T-helper 1 cell treated with Interleukin-12 subunit alpha and Interleukin-12 subunit beta and Interleukin-4 antibody, amounts not matched to agents 30 μg/mL and 1 μg/mL, for 36 hours (primary cell): ENCODE measurements around the gene GPBP1.
"Not testable (repeated sequence)": the region's sequence is repeated elsewhere in the genome, so short reads cannot be mapped to it uniquely, and the experiment has no call there.

ENCODE experiments used
- H3K27ac Mint-ChIP-seq: one replicate; pipeline ENCODE4 v1.8.0; 2021; ENCODE audit warnings: mild to moderate bottlenecking, mixed read lengths
- H3K27me3 Mint-ChIP-seq: one replicate; pipeline ENCODE4 v1.8.0; 2021; ENCODE audit warnings: low read depth, mixed read lengths
- H3K36me3 Mint-ChIP-seq: one replicate; pipeline ENCODE4 v1.8.0; 2021; ENCODE audit warnings: low read depth, mixed read lengths
- H3K4me1 Mint-ChIP-seq: one replicate; pipeline ENCODE4 v1.8.0; 2021; ENCODE audit warnings: low read depth, mixed read lengths
- H3K4me3 Mint-ChIP-seq: one replicate; pipeline ENCODE4 v1.8.0; 2021; ENCODE audit warnings: mild to moderate bottlenecking, moderate library complexity, mixed read lengths
- H3K9me3 Mint-ChIP-seq: one replicate; pipeline ENCODE4 v1.8.0; 2021; ENCODE audit warnings: mixed read lengths

Gene GPBP1

DNA sequence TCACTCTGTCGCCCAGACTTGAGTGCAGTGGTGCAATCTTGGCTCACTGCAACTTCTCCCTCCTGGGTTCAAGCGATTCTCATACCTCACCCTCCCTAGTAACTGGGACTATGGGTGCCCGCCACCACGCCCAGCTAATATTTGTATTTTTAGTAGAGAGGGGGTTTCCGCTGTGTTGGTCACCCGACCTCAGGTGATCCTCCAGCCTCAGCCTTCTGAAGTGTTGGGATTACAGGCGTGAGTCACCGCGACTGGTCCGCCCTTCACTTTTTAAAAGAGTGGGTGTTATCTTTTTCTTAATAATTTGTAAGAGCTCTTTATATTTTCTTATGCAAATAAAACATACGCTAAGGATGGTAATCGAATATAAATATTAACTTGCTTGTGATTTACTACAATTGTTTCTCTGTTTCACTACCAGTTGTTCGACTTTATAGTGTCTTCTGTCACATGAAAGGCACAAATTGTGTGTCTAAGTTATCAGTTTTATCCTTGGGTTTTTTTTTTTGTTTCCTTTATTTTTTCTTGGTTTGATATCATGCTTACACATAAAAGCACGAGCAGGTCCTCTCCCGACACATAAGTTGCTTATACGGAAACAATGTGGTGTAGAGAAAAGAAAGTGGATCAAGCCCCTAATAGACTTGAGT, 1.9 kb upstream of the GPBP1 start:
- Mint-ChIP-seq H3K27me3 (no peaks in the 10 kb centered on the region), H3K9me3 (no peaks in the 10 kb centered on the region), H3K36me3 (peaks cover 18% of the 10 kb centered on the region), H3K4me1 (peaks cover 19% of the 10 kb centered on the region), H3K4me3 (peak overlapping the region; percentile 99), H3K27ac (peak overlapping the region; percentile 99)

DNA sequence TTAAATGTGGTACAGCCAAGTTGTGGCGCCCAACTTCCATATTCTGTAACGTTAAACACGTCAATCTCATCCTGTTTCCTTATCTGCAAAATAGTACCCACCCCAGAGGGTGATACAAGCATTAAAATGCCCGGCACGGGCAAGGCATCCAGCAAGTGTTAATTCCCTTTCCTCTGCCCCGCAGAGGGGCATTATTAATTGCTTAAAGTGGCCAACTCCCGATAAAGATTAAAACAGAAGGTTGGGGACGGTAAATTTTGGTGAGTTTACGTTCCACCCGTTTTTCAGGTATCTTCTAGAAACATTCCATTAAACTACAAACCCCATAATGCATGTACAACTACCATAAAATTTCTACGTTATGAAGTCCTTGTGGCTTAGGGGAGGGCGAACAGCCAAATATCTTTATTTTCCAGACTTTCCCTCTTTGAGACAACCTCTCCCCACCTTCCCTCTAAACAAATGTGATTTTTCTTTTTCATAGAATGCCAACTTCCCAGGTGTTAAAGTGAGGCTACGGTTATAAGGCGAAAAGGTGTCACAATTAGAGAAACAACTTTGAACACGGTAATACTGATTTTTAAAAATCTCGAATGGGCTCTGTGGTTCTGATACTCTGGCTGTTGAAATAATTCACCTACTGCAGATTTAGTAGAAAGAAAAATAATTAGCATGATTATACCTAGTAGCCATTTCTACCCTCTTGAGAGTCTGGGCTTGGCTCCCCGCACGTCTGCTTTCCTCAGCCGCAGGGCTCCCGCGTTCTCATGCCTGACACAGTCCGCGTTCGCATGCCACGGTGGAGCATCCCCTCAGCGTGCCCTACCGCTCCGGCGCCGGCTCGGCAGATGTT, 1.2 kb upstream of the GPBP1 start:
- Mint-ChIP-seq H3K4me1 (peaks cover 22% of the 10 kb centered on the region), H3K9me3 (no peaks in the 10 kb centered on the region), H3K27ac (peak overlapping the region; percentile 99), H3K27me3 (no peaks in the 10 kb centered on the region), H3K4me3 (peak overlapping the region; percentile 99), H3K36me3 (peaks cover 21% of the 10 kb centered on the region)

DNA sequence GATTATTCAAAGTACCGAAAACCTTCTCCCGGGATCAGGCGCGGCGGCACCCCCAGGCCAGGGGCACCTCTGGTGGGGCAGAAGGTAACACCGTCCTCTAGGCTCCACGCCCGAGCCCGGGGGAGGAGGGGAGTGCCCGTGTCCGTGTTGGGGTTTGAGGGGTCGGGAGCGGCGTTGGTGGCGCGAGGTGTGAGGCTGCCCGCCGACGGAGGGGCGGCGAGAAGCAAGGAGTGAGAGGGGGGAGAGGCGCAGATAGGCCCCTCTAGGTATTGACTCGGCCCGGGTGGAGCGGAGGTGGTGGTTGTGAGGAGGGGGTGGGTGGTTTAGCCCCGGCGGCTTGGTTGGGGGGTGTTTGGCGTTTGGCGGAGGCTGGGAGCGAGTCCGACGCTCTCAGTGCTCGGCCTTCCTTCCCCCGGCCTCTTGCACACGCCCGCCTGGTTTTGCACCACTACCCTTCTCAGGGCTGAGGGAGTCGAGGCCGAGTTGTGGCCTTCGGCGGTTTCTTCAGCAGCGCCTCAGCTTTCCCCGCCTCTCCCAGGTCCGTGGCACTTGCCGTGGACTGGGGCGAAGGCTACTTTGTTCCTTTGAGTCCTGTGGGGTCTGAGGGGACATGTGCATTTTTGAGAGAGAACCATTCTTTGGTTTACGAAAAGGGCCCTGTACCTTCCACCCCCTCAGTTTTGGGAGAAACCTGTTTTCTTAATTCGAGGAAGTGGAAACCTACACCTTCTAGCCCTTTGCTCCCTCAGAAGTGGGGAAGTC, 450 bp downstream of the GPBP1 start:
- Mint-ChIP-seq H3K9me3 (no peaks in the 10 kb centered on the region), H3K4me3 (peak overlapping the region; percentile 99), H3K4me1 (peaks cover 36% of the 10 kb centered on the region), H3K36me3 (peaks cover 35% of the 10 kb centered on the region), H3K27me3 (no peaks in the 10 kb centered on the region), H3K27ac (peak overlapping the region; percentile 99)

DNA sequence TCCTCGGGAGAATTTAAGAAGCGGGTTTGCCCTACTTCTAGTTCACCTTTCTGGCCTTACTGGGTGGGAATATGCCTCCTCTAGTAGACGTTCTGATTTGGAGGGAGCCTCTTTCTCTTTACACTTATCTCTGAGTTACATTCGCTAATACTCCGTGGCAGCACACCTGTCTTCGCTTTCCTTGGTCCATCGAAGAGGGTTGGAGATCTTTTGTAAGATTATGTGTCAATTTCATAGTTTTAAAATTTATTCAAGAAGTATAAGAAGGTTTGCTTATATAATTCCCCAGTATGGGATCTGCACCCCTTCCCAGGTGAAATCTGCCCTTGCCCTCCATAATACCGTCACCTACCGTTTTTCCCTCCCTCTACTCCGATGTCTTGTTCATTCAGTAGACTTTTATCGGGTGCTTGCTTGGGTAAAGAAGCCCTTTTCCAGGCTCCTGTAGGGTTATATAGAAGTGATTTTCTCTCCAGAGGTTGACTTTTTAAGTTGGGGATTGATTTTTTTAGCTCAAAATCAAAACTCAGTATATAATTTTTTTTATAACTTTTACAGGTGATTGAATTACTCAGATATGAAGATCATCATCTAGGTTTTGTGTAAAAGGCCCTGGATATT, 1.1 kb downstream of the GPBP1 start:
- Mint-ChIP-seq H3K36me3 (peaks cover 42% of the 10 kb centered on the region), H3K9me3 (no peaks in the 10 kb centered on the region), H3K4me3 (peak overlapping the region; percentile 99), H3K27me3 (no peaks in the 10 kb centered on the region), H3K4me1 (peaks cover 43% of the 10 kb centered on the region), H3K27ac (peak overlapping the region; percentile 99)

DNA sequence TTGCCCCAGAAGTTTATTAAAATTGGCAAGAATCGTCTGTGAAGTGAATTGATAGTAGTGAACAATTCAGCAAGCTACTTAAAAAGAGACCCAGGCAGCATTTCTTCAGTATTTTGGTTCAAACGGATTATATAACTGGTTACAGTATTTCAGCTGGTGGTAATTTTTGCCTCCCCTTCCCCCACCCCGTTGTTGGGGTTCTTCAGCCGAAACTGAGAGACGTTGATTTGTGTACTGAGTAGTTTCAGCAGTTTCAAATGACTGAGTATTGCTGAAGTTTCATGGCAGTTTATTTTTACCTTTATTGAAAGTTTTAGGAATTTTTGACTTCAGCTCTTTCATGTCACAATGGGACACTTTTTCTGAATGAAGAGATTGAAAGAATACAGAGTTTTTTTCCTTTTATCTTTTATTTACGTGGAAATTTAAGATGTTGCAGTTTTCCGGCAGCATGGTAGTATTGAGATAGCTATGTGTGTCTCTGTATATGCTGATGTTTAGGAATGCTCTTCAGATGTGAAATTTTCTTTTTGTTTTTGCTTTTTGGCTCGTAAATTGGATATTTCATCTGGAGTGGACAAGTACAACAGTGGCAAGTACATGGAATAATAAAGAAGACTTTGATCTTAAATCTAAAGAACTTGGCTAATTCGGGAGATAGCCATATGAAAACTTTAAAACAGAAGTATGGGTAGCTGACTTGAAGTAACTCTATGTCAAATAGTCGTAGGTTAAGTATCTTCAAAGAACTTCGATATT, 1.9 kb downstream of the GPBP1 start:
- peaks cover 50% of the 10 kb centered on the region for H3K4me1 Mint-ChIP-seq
- peaks cover 46% of the 10 kb centered on the region for H3K36me3 Mint-ChIP-seq

DNA sequence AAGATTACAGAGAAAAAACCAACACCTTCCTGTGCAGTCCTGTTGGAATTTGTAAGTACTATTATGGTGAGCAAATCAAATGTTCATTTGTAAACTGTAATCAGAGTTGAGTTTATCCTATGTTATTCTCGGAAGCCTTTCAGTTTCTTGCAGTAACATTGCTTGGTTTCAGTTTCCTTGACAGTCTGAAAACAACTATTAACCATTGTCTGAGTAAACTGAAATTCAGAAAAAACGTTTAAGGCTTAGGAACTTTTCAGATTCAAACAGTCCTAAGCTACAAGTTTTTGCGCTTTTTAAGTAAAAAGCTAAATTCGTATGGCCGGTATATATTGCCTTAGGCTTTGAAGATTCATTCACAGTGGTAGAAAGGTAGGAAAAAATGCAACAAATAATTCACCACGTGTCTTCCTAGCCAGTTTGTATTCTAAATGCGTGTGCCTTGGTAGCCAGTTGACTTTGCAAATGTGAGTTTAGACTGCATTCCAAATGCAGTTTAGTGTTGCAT, 2.5 kb downstream of the GPBP1 start:
- Mint-ChIP-seq H3K27ac (peak overlapping the region; percentile 99), H3K4me3 (peak overlapping the region; percentile 99), H3K9me3 (no peaks in the 10 kb centered on the region), H3K27me3 (no peaks in the 10 kb centered on the region), H3K4me1 (peaks cover 56% of the 10 kb centered on the region), H3K36me3 (peaks cover 51% of the 10 kb centered on the region)

More for the DNA sequence above, 1.9 kb downstream of the GPBP1 start:
- Mint-ChIP-seq H3K27me3 (no peaks in the 10 kb centered on the region), H3K9me3 (no peaks in the 10 kb centered on the region), H3K27ac (peak overlapping the region; percentile 99), H3K4me3 (peak overlapping the region; percentile 99)

DNA sequence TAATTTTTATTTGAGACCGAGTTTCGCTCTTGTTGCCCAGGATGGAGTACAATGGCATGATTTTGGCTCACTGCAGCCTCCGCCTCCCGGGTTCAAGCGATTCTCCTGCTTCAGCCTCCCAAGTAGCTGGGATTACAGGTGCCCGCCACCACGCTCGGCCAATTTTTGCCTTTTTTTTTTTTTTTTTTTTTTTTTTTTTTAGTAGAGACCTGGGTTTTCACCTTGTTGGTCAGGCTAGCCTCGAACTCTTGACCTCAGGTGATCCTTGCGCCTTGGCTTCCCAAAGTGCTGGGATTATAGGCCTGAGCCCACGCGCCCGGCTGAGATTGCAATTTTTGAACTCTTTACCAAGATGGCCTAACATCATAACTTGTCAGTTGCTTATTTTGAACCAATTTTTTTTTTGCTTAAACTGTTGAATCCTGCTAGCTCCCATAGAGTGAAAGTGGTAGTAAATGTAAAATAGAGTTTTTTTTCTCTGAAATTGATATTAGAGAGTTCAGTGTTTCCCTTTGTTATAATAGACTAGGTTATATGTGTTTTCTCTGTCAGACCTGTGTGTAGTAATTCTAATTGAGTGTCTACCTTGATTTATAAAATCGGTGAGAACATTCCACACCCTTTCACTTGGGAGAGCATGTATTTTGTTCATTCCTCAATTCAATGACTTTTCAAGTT, 3.8 kb downstream of the GPBP1 start:
- Mint-ChIP-seq H3K27me3 (no peaks in the 10 kb centered on the region), H3K36me3 (peaks cover 51% of the 10 kb centered on the region), H3K9me3 (no peaks in the 10 kb centered on the region), H3K4me1 (peaks cover 53% of the 10 kb centered on the region), H3K27ac (peak overlapping the region; percentile 70), H3K4me3 (peak overlapping the region; percentile 99)

DNA sequence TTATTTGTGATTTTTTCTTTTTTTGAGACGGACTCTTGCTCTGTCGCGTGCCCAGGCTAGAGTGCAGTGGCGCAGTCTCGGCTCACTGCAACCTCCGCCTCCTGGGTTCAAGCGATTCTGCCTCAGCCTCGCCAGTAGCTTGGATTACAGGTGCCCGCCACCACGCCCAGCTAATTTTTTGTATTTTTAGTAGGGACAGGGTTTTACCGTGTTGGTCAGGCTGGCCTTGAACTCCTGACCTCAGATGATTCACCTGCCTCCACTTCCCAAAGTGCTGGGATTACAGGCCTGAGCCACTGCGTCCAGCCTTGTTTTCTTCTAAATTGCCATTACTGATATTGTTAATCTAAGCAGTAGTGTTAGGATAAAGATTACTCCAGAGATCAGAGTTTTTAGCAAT, 4.4 kb downstream of the GPBP1 start:
- Mint-ChIP-seq H3K27ac (peak overlapping the region; percentile 43), H3K4me1 (peaks cover 48% of the 10 kb centered on the region), H3K4me3 (peak overlapping the region; percentile 99), H3K36me3 (peaks cover 51% of the 10 kb centered on the region)
- not testable (repeated sequence) for H3K9me3 Mint-ChIP-seq, H3K27me3 Mint-ChIP-seq

DNA sequence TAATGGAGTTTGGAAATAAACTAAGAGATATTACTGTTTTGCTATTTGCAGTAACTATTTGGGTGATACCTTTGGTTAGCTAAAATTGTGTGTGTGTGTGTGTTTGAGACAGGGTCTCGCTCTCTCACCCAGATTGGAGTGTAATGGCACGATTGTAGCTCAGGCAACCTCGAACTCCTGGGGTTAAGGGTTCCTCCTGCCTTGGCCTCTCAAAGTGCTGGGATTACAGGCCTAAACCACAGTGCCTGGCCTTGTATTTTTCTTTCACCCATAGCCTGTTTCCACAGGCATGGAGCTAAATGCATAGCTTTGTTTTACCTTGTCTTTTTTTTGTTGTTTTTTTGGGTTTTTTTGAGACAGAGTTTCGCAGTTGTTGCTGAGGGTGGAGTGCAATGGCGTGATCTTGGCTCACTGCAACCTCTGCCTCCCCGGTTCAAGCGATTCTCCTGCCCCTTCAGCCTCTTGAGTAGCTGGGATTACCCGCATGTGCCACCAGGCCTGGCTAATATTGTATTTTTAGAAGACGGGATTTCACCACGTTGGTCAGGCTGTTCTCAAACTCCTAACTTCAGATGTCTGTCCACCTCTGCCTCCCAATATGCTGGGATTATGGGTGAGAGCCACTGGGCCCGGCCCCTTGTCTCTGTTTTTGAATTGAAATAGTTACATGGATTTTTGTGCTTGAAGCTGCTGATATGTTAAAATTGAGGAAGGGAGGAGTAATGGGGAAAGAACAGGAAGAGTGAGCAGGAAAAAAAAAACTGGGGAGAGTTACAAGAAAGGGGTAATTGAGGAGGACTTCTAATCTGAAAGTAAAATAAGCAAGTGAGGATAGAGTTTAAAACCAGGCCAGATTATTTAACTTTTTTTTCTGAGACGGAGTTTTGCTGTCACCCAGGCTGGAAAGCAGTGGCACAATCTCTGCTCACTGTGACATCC, 5.7 kb downstream of the GPBP1 start:
- H3K27ac Mint-ChIP-seq, result peak overlapping the region; percentile 88
- H3K9me3 Mint-ChIP-seq, result no peaks in the 10 kb centered on the region
- peaks cover 53% of the 10 kb centered on the region for H3K4me1 Mint-ChIP-seq
- peaks cover 55% of the 10 kb centered on the region for H3K36me3 Mint-ChIP-seq
- H3K27me3 Mint-ChIP-seq, result no peaks in the 10 kb centered on the region
- H3K4me3 Mint-ChIP-seq, result peak overlapping the region; percentile 99

DNA sequence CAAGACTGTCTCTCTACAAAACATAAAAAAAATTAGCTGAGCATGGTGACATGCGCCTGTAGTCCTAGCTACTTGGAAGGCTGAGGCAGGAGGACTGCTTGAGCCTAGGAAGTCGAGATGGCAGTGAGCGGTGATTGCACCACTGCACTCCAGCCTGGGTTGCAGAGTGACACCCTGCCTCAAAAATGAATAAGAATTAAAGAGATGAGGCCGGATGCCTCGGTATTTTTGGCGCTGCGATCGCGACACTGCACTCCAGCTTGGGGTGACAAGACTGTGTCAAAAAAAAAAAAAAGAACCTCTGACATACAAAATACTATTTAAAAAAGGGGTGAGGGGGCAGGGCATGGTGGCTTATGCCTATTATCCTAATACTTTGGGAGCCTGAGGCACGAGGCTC, 7.3 kb downstream of the GPBP1 start:
- Mint-ChIP-seq H3K4me3 (peak overlapping the region; percentile 99), H3K27ac (peak overlapping the region; percentile 49), H3K4me1 (peaks cover 56% of the 10 kb centered on the region), H3K9me3 (no peaks in the 10 kb centered on the region), H3K27me3 (no peaks in the 10 kb centered on the region), H3K36me3 (peaks cover 54% of the 10 kb centered on the region)

DNA sequence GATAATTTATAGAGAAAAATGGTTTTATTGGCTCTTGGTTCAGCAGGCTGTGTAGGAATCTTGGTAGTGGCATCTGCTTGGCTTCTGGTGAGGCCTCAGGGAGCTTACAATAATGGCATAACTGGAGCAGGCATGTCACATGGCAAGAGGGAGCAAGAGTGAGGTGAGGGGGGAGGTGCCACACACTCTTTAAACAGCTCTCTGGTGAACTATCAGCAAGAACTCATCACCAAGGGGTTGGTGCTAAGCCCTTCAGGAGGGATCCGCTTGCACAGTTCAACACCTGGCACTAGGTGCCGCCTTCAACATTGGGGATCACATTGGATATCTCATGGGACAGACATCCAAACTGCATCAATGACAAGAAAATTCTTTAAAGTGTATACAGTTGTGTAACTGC, 10.5 kb downstream of the GPBP1 start:
- peaks cover 40% of the 10 kb centered on the region for H3K36me3 Mint-ChIP-seq
- no peak overlapping the region for H3K27ac Mint-ChIP-seq

DNA sequence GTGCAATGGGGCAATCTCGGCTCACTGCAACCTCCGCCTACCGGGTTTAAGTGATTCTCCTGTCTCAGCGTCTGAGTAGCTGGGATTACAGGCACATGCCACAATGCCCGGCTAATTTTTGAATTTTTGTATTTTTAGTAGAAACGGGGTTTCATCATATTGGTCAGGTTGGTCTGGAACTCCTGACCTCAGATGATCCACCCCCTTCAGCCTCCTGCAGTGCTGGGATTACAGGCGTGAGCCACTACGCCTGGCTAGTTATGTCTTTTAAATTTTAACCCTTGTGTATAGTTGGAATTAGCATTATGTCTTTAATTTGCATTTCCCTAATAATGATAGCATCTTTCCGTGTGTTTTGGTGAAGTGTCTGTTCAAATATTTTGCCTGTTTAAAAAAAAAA, 11.5 kb downstream of the GPBP1 start:
- no peak overlapping the region for H3K27ac Mint-ChIP-seq
- peak overlapping the region; percentile 34 for H3K4me3 Mint-ChIP-seq
- H3K36me3 Mint-ChIP-seq, result peaks cover 36% of the 10 kb centered on the region
- H3K4me1 Mint-ChIP-seq, result peaks cover 57% of the 10 kb centered on the region
- no peaks in the 10 kb centered on the region for H3K9me3 Mint-ChIP-seq
- no peaks in the 10 kb centered on the region for H3K27me3 Mint-ChIP-seq

More for the DNA sequence above, 10.5 kb downstream of the GPBP1 start:
- Mint-ChIP-seq H3K4me3 (no peak overlapping the region), H3K4me1 (peaks cover 62% of the 10 kb centered on the region), H3K9me3 (no peaks in the 10 kb centered on the region), H3K27me3 (no peaks in the 10 kb centered on the region)
